ENCODE data around the gene ADGRL1.

DNA sequence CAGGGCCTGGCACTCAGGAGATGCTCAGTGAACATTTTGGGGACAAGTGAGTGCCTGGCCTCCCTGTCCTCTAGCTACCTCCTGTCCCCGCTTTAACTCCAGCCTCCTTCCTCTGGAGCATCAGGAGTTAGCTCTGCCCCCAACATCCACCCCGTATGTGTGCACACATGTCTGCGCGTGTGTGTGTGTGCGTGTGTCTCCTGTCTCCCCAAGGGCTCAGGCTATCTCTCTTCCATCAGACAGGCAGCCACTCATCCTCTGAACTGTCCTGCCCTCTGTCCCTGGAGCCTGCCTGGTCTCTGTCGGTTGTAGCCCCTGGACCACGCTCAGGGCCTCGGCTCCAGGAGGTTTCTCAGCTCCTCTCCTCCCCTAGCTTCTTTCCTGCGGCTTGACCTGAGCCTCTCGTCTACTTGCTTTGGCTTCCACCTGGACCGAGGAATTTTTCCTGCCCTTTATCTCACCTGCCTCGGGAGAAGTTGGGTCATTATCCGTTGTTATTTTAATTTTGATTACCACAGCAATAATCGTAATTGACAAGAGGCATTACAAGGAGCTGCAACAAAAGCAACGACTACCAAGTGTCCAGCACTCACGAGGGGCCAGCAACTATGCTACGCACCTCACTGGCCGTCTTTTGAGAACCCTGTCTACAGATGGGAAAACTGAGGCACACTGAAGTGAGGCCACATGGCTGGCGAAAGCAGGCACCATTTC lies 37.6 kb downstream of the ADGRL1 start:
- TF ChIP-seq, protein P1, sequence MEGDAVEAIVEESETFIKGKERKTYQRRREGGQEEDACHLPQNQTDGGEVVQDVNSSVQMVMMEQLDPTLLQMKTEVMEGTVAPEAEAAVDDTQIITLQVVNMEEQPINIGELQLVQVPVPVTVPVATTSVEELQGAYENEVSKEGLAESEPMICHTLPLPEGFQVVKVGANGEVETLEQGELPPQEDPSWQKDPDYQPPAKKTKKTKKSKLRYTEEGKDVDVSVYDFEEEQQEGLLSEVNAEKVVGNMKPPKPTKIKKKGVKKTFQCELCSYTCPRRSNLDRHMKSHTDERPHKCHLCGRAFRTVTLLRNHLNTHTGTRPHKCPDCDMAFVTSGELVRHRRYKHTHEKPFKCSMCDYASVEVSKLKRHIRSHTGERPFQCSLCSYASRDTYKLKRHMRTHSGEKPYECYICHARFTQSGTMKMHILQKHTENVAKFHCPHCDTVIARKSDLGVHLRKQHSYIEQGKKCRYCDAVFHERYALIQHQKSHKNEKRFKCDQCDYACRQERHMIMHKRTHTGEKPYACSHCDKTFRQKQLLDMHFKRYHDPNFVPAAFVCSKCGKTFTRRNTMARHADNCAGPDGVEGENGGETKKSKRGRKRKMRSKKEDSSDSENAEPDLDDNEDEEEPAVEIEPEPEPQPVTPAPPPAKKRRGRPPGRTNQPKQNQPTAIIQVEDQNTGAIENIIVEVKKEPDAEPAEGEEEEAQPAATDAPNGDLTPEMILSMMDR (optimal IDR thresholded peaks at IDR 0.05 in 1 of 3, IDR thresholded peaks at IDR 0.05 in 1 of 3, conservative IDR thresholded peaks at IDR 0.05 in 1 of 3; ENCODE audit: extremely low read depth in 1 of 3, insufficient read depth in 2 of 3, low read length in 3 of 3) = no peak
- TF ChIP-seq EZH2 (IDR thresholded peaks at IDR 0.05; ENCODE audit: low read length) = no peak
